NT2/D1 (cell line): Measurements from ENCODE around the gene RAD51AP1.

Experiments used
- YY1 ChIP-seq: IDR thresholded peaks from 2 replicates; pipeline ENCODE4 v1.6.1; 2011; ENCODE audit not compliant: insufficient read length, insufficient read depth
- ZNF274 ChIP-seq: IDR thresholded peaks from 2 replicates; pipeline ENCODE4 v1.6.1; 2011; ENCODE audit warnings: mild to moderate bottlenecking, low read depth, low read length

- TF ChIP-seq ZNF274 (no peak), YY1 (no peak)
Observed at GRCh38 chr12:4562034-4562657, 23.5 kb downstream of the RAD51AP1 start, which contains the start of gene DYRK4.
